Activated naive CD8-positive, alpha-beta T cell treated with anti-CD3 and anti-CD28 coated beads, Interleukin-2, amount 50 U/mL, for 24 hours (primary cell): Measurements from ENCODE around the gene TLDC2.
A peak's percentile ranks its signal among the peaks of the same experiment; 100 is the strongest.
"Not testable (repeated sequence)": the region's sequence is repeated elsewhere in the genome, so short reads cannot be mapped to it uniquely, and the experiment has no call there.

Experiments
- ATAC-seq: fragments of 150-1000 bp; cut with Tn5 transposase; one replicate; pipeline ENCODE4 v1.10.0; 2021
- DNase-seq: peaks from one replicate; pipeline ENCODE4 v3.0.0; 2021
- H3K27ac Mint-ChIP-seq: one replicate; pipeline ENCODE4 v1.8.0; 2021; ENCODE audit warnings: mild to moderate bottlenecking, mixed read lengths
- H3K27me3 Mint-ChIP-seq: one replicate; pipeline ENCODE4 v1.8.0; 2021; ENCODE audit warnings: mixed read lengths
- H3K36me3 Mint-ChIP-seq: one replicate; pipeline ENCODE4 v1.8.0; 2021; ENCODE audit warnings: low read depth, mixed read lengths
- H3K4me1 Mint-ChIP-seq: one replicate; pipeline ENCODE4 v1.8.0; 2021; ENCODE audit warnings: mixed read lengths
- H3K4me3 Mint-ChIP-seq: one replicate; pipeline ENCODE4 v1.8.0; 2021; ENCODE audit warnings: mild to moderate bottlenecking, moderate library complexity, mixed read lengths
- H3K9me3 Mint-ChIP-seq: one replicate; pipeline ENCODE4 v1.8.0; 2021; ENCODE audit warnings: mixed read lengths

TLDC2 gene

GRCh38 chr20:36872852-36873251 is 3.1 kb upstream of the TLDC2 start:
- Mint-ChIP-seq H3K4me3 (no peak overlapping the region), H3K27ac (no peak overlapping the region), H3K27me3 (no peaks in the 10 kb centered on the region), H3K4me1 (peaks cover 2% of the 10 kb centered on the region), H3K36me3 (no peaks in the 10 kb centered on the region), H3K9me3 (no peaks in the 10 kb centered on the region)
- DNase-seq (no peak), ATAC-seq (no peak)

- Mint-ChIP-seq H3K4me1 (peaks cover 2% of the 10 kb centered on the region), H3K36me3 (no peaks in the 10 kb centered on the region), H3K27ac (no peak overlapping the region), H3K4me3 (no peak overlapping the region), H3K27me3 (no peaks in the 10 kb centered on the region), H3K9me3 (no peaks in the 10 kb centered on the region)
- no peak for ATAC-seq
- no peak for DNase-seq
These were observed 2.3 kb upstream of the TLDC2 start for GRCh38 chr20:36873498-36874189.

GRCh38 chr20:36875093-36875492 is 845 bp upstream of the TLDC2 start:
- H3K9me3 Mint-ChIP-seq, H3K27me3 Mint-ChIP-seq: not testable (repeated sequence)

GRCh38 chr20:36876473-36876833 is 515 bp downstream of the TLDC2 start:
- H3K4me3 Mint-ChIP-seq, result no peak overlapping the region
- H3K36me3 Mint-ChIP-seq, result no peaks in the 10 kb centered on the region
- ATAC-seq (no peak), DNase-seq (no peak)
- H3K4me1 Mint-ChIP-seq, result peaks cover 3% of the 10 kb centered on the region
- no peaks in the 10 kb centered on the region for H3K9me3 Mint-ChIP-seq
- no peaks in the 10 kb centered on the region for H3K27me3 Mint-ChIP-seq
- H3K27ac Mint-ChIP-seq, result no peak overlapping the region

More at GRCh38 chr20:36875093-36875492, 845 bp upstream of the TLDC2 start:
- H3K27ac Mint-ChIP-seq, ATAC-seq, H3K4me1 Mint-ChIP-seq, H3K4me3 Mint-ChIP-seq, H3K36me3 Mint-ChIP-seq, DNase-seq: not testable (repeated sequence)

GRCh38 chr20:36878941-36879340 is 3.0 kb downstream of the TLDC2 start:
- ATAC-seq (peak; percentile 9), DNase-seq (no peak)
- Mint-ChIP-seq H3K9me3 (no peaks in the 10 kb centered on the region), H3K4me3 (no peak overlapping the region), H3K4me1 (peaks cover 8% of the 10 kb centered on the region), H3K27ac (no peak overlapping the region), H3K27me3 (no peaks in the 10 kb centered on the region), H3K36me3 (no peaks in the 10 kb centered on the region)

- DNase-seq (no peak), ATAC-seq (no peak)
- no peak overlapping the region for H3K4me3 Mint-ChIP-seq
- no peaks in the 10 kb centered on the region for H3K36me3 Mint-ChIP-seq
- H3K27ac Mint-ChIP-seq, result no peak overlapping the region
- no peaks in the 10 kb centered on the region for H3K27me3 Mint-ChIP-seq
- no peaks in the 10 kb centered on the region for H3K9me3 Mint-ChIP-seq
- peaks cover 5% of the 10 kb centered on the region for H3K4me1 Mint-ChIP-seq
These were observed 4.9 kb downstream of the TLDC2 start for GRCh38 chr20:36880741-36881250.

GRCh38 chr20:36881331-36881730 is 5.4 kb downstream of the TLDC2 start:
- Mint-ChIP-seq H3K27me3 (no peaks in the 10 kb centered on the region), H3K9me3 (no peaks in the 10 kb centered on the region), H3K4me1 (peaks cover 5% of the 10 kb centered on the region), H3K27ac (no peak overlapping the region), H3K4me3 (no peak overlapping the region), H3K36me3 (no peaks in the 10 kb centered on the region)
- ATAC-seq (no peak), DNase-seq (no peak)

- ATAC-seq (peak; percentile 83), DNase-seq (no peak)
- peaks cover 9% of the 10 kb centered on the region for H3K4me1 Mint-ChIP-seq
- H3K27ac Mint-ChIP-seq, result no peak overlapping the region
- no peak overlapping the region for H3K4me3 Mint-ChIP-seq
- H3K9me3 Mint-ChIP-seq, result no peaks in the 10 kb centered on the region
- H3K27me3 Mint-ChIP-seq, result no peaks in the 10 kb centered on the region
- H3K36me3 Mint-ChIP-seq, result no peaks in the 10 kb centered on the region
These were observed 6.0 kb downstream of the TLDC2 start for GRCh38 chr20:36881888-36882287.

GRCh38 chr20:36883977-36884535 is 8.1 kb downstream of the TLDC2 start:
- Mint-ChIP-seq H3K9me3 (no peaks in the 10 kb centered on the region), H3K27ac (no peak overlapping the region)

GRCh38 chr20:36885356-36885755 is 9.4 kb downstream of the TLDC2 start:
- Mint-ChIP-seq H3K27ac (no peak overlapping the region), H3K9me3 (no peaks in the 10 kb centered on the region), H3K4me3 (no peak overlapping the region), H3K36me3 (peaks cover 4% of the 10 kb centered on the region), H3K27me3 (no peaks in the 10 kb centered on the region), H3K4me1 (peaks cover 12% of the 10 kb centered on the region)
- DNase-seq (no peak), ATAC-seq (no peak)

More at GRCh38 chr20:36883977-36884535, 8.1 kb downstream of the TLDC2 start:
- DNase-seq, result no peak
- Mint-ChIP-seq H3K4me1 (peaks cover 12% of the 10 kb centered on the region), H3K27me3 (no peaks in the 10 kb centered on the region), H3K4me3 (no peak overlapping the region), H3K36me3 (no peaks in the 10 kb centered on the region)
- ATAC-seq, result no peak

GRCh38 chr20:36886859-36887751 is 11.2 kb downstream of the TLDC2 start:
- Mint-ChIP-seq H3K27me3 (no peaks in the 10 kb centered on the region), H3K4me3 (no peak overlapping the region), H3K36me3 (peaks cover 4% of the 10 kb centered on the region), H3K27ac (peak overlapping the region; percentile 50), H3K4me1 (peaks cover 6% of the 10 kb centered on the region), H3K9me3 (no peaks in the 10 kb centered on the region)
- DNase-seq (peak; percentile 89), ATAC-seq (peak; percentile 91)

GRCh38 chr20:36887752-36888090 is 11.8 kb downstream of the TLDC2 start:
- Mint-ChIP-seq H3K4me1 (peaks cover 6% of the 10 kb centered on the region), H3K36me3 (peaks cover 6% of the 10 kb centered on the region), H3K4me3 (no peak overlapping the region), H3K27ac (no peak overlapping the region), H3K27me3 (no peaks in the 10 kb centered on the region), H3K9me3 (no peaks in the 10 kb centered on the region)
- DNase-seq (no peak), ATAC-seq (no peak)

- Mint-ChIP-seq H3K27ac (no peak overlapping the region), H3K27me3 (no peaks in the 10 kb centered on the region), H3K9me3 (no peaks in the 10 kb centered on the region), H3K4me1 (peaks cover 6% of the 10 kb centered on the region), H3K36me3 (peaks cover 6% of the 10 kb centered on the region), H3K4me3 (no peak overlapping the region)
- no peak for ATAC-seq
- no peak for DNase-seq
These were observed 13.1 kb downstream of the TLDC2 start for GRCh38 chr20:36888880-36889516.

GRCh38 chr20:36890586-36890985 is 14.6 kb downstream of the TLDC2 start:
- no peak overlapping the region for H3K4me3 Mint-ChIP-seq
- peaks cover 6% of the 10 kb centered on the region for H3K36me3 Mint-ChIP-seq
- H3K27ac Mint-ChIP-seq, result no peak overlapping the region
- H3K9me3 Mint-ChIP-seq, result no peaks in the 10 kb centered on the region
- peaks cover 9% of the 10 kb centered on the region for H3K4me1 Mint-ChIP-seq
- ATAC-seq (no peak), DNase-seq (no peak)
- H3K27me3 Mint-ChIP-seq, result no peaks in the 10 kb centered on the region
